ENCODE results near the gene ZSWIM6.

- TF ChIP-seq CTCF (IDR thresholded peaks at IDR 0.05 in 4 of 5, conservative IDR thresholded peaks at IDR 0.05 in 1 of 5) (no peak), POLR2A (IDR thresholded peaks at IDR 0.05) (no peak)
Observed at GRCh38 chr5:61299261-61299681, 32.8 kb upstream of the ZSWIM6 start.
